Suprapubic skin (tissue), 4 donors: ENCODE data around the gene RASA1. TPM values are rescaled to one million over a fixed set of nuclear protein-coding genes. Genes with fewer than 3 reads are reported as not detected.

ENCODE experiments used
- DNase-seq, 2 donors: peaks; one replicate each; pipeline ENCODE4 v3.0.0-alpha.2; 2019; ENCODE audit warnings: low spot score in 2 of 2
- H3K27ac ChIP-seq: fragments of 200-600 bp; sonication (generic); one replicate; pipeline ENCODE4 v1.5.1; 2019
- H3K27me3 ChIP-seq: fragments of 200-600 bp; sonication (generic); one replicate; pipeline ENCODE4 v1.5.1; 2019
- H3K36me3 ChIP-seq: fragments of 200-600 bp; sonication (generic); one replicate; pipeline ENCODE4 v1.5.1; 2019
- H3K4me1 ChIP-seq: fragments of 200-600 bp; sonication (generic); one replicate; pipeline ENCODE4 v1.5.1; 2019
- H3K4me3 ChIP-seq: fragments of 200-600 bp; sonication (generic); one replicate; pipeline ENCODE4 v1.5.1; 2019; ENCODE audit warnings: mild to moderate bottlenecking
- H3K9me3 ChIP-seq: fragments of 200-600 bp; sonication (generic); one replicate; pipeline ENCODE4 v1.5.1; 2019
- EP300 ChIP-seq: sonication (generic); formaldehyde crosslinking; IDR thresholded peaks from one replicate; pipeline ENCODE4 v1.6.1; 2017; ENCODE audit warnings: antibody characterized with exemption
- POLR2A ChIP-seq, 2 donors: fragments of 450-650 bp; IDR thresholded peaks; one replicate each; pipeline ENCODE4 v1.6.1; 2017; ENCODE audit warnings: antibody characterized with exemption in 2 of 2, mild to moderate bottlenecking in 2 of 2, moderate library complexity in 2 of 2
- POLR2AphosphoS5 ChIP-seq, 3 donors: sonication (generic); formaldehyde crosslinking; IDR thresholded peaks; one replicate each; pipeline ENCODE4 v1.6.1; 2017; ENCODE audit warnings: antibody characterized with exemption in 3 of 3
- WGBS: methylation state at CpG from one replicate; pipeline ENCODE4 v1.1.5; 2018; 5-methylcytosine and 5-hydroxymethylcytosine counted together
- total RNA-seq, 4 donors: library from RNA; depleted of rRNA; stranded (reverse); fragments of >200 nt; gene quantifications; one replicate each; pipeline ENCODE4 v1.1.0, GENCODE V29; 2016
- TF ChIP-seq, protein P1 (sequence below), 2 donors: fragments of 200-600 bp in 1 of 2; fragments of 450-650 bp in 1 of 2; sonication (generic) in 1 of 2; IDR thresholded peaks; one replicate each; pipeline ENCODE4 v1.5.1; 2016 to 2019; ENCODE audit warnings: antibody characterized with exemption in 2 of 2, mild to moderate bottlenecking in 1 of 2, moderate library complexity in 1 of 2

RASA1 gene
- 10 to 100 TPM; 18.8 to 35.3 (median 26.6) TPM for total RNA-seq

DNA sequence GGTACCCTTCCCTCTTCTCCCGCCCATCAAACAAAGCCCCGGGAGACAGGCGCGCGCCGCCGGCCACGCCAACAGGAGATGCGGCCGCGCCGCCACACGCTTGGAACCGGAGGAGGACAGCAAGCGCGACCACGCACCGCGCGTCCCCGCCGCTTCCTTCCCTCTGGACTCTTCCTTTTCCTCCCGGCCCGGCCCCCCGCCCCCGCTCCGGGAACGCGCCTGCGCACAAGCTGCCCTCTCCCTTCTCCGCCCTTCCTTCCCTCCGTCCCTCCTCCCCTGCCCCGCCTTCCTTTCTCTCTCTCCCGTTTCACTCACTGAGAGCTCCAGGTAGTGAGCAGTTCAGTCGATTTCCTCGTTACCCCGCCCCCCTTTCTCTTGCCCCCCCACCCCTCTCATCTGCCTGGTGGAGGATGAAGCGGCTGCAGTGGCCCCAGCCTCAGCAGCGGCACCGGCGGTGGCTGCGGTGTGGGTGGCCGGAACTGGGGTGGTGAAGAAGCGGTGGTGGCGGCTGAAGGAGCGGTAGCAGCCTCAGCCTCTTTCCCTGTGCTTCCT is at the start of gene RASA1:
Gene RASA1 (plus strand): TSS at position 310 of the 552 bp plus-strand sequence. CDS start 569 bp downstream, outside the sequence.
- TF ChIP-seq EP300, result no peak
- TF ChIP-seq POLR2A (IDR thresholded peaks at IDR 0.05), result peak in 1 of 2 donors; percentile 53
- peak in 1 of 3 donors; percentile 41 for TF ChIP-seq POLR2AphosphoS5 (IDR thresholded peaks at IDR 0.05)
- TF ChIP-seq, protein P1, sequence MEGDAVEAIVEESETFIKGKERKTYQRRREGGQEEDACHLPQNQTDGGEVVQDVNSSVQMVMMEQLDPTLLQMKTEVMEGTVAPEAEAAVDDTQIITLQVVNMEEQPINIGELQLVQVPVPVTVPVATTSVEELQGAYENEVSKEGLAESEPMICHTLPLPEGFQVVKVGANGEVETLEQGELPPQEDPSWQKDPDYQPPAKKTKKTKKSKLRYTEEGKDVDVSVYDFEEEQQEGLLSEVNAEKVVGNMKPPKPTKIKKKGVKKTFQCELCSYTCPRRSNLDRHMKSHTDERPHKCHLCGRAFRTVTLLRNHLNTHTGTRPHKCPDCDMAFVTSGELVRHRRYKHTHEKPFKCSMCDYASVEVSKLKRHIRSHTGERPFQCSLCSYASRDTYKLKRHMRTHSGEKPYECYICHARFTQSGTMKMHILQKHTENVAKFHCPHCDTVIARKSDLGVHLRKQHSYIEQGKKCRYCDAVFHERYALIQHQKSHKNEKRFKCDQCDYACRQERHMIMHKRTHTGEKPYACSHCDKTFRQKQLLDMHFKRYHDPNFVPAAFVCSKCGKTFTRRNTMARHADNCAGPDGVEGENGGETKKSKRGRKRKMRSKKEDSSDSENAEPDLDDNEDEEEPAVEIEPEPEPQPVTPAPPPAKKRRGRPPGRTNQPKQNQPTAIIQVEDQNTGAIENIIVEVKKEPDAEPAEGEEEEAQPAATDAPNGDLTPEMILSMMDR (IDR thresholded peaks at IDR 0.05), result no peak
- Histone ChIP-seq H3K27me3 (no peaks in the 10 kb centered on the region), H3K9me3 (no peaks in the 10 kb centered on the region), H3K4me3 (peak within 1 kb of the TSS; percentile 80), H3K27ac (peak within 1 kb of the TSS; percentile 90), H3K4me1 (peaks cover 24% of the 10 kb centered on the region), H3K36me3 (no peaks in the 10 kb centered on the region)
- peak; percentile 95 for DNase-seq
- WGBS, result 0% methylated on average over 45 of the region's 46 CpGs

DNA sequence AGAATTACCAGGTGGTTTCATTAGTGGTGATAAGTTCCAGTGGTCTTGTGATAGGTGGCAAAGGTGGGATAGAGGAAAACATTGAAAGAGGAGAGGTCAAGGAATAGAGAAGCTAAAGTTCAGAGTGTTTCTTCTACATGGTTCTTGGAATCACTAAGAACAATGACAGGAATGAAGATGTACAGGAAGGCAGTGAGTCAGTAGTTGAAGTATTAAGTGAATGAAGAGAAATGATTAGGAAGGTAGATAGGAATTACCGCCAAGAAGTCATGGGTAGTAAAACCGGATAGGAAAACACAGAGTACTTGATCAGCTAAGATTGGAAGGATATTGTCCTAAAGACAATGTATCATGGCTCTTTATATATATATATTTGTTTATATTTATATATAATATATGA is 37.9 kb upstream of the RASA1 start:
- H3K9me3 ChIP-seq, result no peaks in the 10 kb centered on the region
- H3K4me3 ChIP-seq, result no peak overlapping the region
- H3K27me3 ChIP-seq, result no peaks in the 10 kb centered on the region
- H3K27ac ChIP-seq, result no peak overlapping the region
- DNase-seq, result no peak
- WGBS, result 72% methylated on average over 2 of the region's 2 CpGs
- no peak for TF ChIP-seq POLR2AphosphoS5 (IDR thresholded peaks at IDR 0.05)
- no peak for TF ChIP-seq EP300
- TF ChIP-seq, protein P1 (IDR thresholded peaks at IDR 0.05), result no peak
- TF ChIP-seq POLR2A (IDR thresholded peaks at IDR 0.05), result no peak
- no peaks in the 10 kb centered on the region for H3K4me1 ChIP-seq
- H3K36me3 ChIP-seq, result no peaks in the 10 kb centered on the region

GRCh38 chr5:87231037-87231808 is 36.5 kb upstream of the RASA1 start:
- Histone ChIP-seq H3K4me3 (no peak overlapping the region), H3K27me3 (no peaks in the 10 kb centered on the region), H3K4me1 (no peaks in the 10 kb centered on the region), H3K27ac (no peak overlapping the region), H3K36me3 (no peaks in the 10 kb centered on the region), H3K9me3 (no peaks in the 10 kb centered on the region)
- 69% methylated on average over 5 of the region's 5 CpGs for WGBS
- DNase-seq, result no peak
- TF ChIP-seq EP300, result no peak
- TF ChIP-seq POLR2A (IDR thresholded peaks at IDR 0.05), result no peak
- no peak for TF ChIP-seq POLR2AphosphoS5 (IDR thresholded peaks at IDR 0.05)
- TF ChIP-seq, protein P1 (IDR thresholded peaks at IDR 0.05), result no peak

DNA sequence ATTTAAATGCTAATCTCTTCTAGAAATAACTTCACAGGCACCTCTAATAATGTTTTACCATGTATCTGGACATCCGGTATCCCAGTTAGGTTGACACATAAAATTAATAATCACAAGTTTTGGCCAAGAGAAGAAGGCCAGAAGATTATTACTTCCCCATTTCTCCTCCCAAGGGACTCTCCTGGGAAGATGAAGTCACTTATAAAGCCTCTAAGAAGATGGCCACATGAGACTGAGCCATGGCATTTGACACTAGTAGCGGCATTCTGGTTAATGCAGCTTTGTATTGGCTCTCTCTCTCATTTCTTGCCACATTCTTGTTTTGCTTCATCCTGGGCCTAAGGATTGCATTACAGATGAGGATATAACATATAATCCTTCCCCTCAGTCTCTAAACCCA is 34.5 kb upstream of the RASA1 start:
- DNase-seq, result no peak
- no peaks in the 10 kb centered on the region for H3K36me3 ChIP-seq
- H3K4me3 ChIP-seq, result no peak overlapping the region
- H3K27me3 ChIP-seq, result no peaks in the 10 kb centered on the region
- H3K9me3 ChIP-seq, result no peaks in the 10 kb centered on the region
- TF ChIP-seq, protein P1 (IDR thresholded peaks at IDR 0.05), result no peak
- TF ChIP-seq EP300, result no peak
- TF ChIP-seq POLR2A (IDR thresholded peaks at IDR 0.05), result no peak
- no peak for TF ChIP-seq POLR2AphosphoS5 (IDR thresholded peaks at IDR 0.05)
- H3K27ac ChIP-seq, result no peak overlapping the region
- WGBS, result 89% methylated on average over 2 of the region's 2 CpGs
- H3K4me1 ChIP-seq, result no peaks in the 10 kb centered on the region

- H3K4me1 ChIP-seq, result no peaks in the 10 kb centered on the region
- no peak overlapping the region for H3K27ac ChIP-seq
- H3K9me3 ChIP-seq, result no peaks in the 10 kb centered on the region
- H3K36me3 ChIP-seq, result no peaks in the 10 kb centered on the region
- WGBS, result 83% methylated on average over 2 of the region's 2 CpGs
- DNase-seq, result no peak
- H3K4me3 ChIP-seq, result no peak overlapping the region
- H3K27me3 ChIP-seq, result no peaks in the 10 kb centered on the region
- no peak for TF ChIP-seq POLR2AphosphoS5 (IDR thresholded peaks at IDR 0.05)
- TF ChIP-seq POLR2A (IDR thresholded peaks at IDR 0.05), result no peak
- TF ChIP-seq EP300, result no peak
- TF ChIP-seq, protein P1 (IDR thresholded peaks at IDR 0.05), result no peak
Measured at GRCh38 chr5:87241555-87241954, 26.1 kb upstream of the RASA1 start.
